Endothelial cell of umbilical vein (primary cell): ENCODE data around the gene FOCAD.

Source experiments
- GATA2 ChIP-seq: IDR thresholded peaks from 2 replicates; pipeline ENCODE4 v1.7.0; 2011; ENCODE audit warnings: low read depth, mild to moderate bottlenecking, moderate library complexity, mixed read lengths, low read length; ENCODE audit not compliant: insufficient read length, insufficient read depth
- POLR2A ChIP-seq: IDR thresholded peaks from 2 replicates; pipeline ENCODE4 v1.6.1; 2012; ENCODE audit warnings: low read depth, mild to moderate bottlenecking, control low read depth, low read length
- POLR2AphosphoS5 ChIP-seq: IDR thresholded peaks from 2 replicates; pipeline ENCODE4 v1.6.1; 2012; ENCODE audit warnings: low read depth, mild to moderate bottlenecking, control low read depth, low read length, moderate library complexity; ENCODE audit not compliant: insufficient read depth

DNA sequence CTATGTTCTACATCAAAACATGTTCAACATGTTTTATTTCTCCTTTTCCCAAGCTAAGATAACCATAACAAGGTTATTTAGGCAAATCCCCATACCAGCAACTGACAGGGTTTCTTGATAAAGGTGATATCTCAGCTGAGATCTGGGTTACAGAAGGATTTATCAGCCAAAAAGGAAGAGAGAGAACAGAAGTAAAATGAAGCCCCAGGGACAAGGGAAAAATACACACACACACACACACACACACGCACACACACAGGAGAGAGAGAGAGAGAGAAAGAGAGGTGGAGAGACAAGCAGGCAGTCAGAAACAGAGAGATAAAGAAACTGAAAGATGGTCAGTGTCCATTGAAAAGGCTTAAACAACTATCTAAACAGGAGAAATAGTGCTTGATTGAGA lies 42.0 kb upstream of the FOCAD start:
- TF ChIP-seq POLR2AphosphoS5 (no peak), GATA2 (no peak), POLR2A (no peak)
